ENCODE measurements around the gene OTUD5.

DNA sequence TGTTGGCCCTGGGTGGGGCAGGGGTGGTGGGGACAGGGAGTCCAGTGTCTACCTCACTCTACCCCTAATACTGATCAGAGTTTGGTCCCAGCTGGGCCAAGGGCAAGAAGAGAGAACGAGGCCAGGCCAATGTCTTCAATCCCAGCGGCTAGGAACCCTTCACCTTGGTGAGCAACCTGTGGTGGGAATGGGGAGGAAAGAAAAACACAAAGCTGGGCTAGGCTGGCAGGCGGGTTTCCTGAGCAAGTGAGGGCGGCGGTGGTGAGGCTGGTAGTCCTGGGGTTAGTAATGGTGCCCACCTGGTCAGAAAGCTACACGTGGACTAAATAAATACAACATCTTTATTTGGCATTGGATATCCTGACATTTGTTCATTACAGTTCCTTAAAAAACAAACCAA lies 54.1 kb downstream of the OTUD5 start:
- TF ChIP-seq CTCF (IDR thresholded peaks at IDR 0.05) = no peak
- no peak for TF ChIP-seq POLR2A (IDR thresholded peaks at IDR 0.05)

Data from testis (tissue), 2 donors.